ENCODE results near the gene OPN1SW.

GRCh38 chr7:128757203-128757602 is 18.4 kb downstream of the OPN1SW start:
- TF ChIP-seq EZH2 (IDR thresholded peaks at IDR 0.05; ENCODE audit: borderline replicate concordance, low read length) (no peak), CTCF (IDR thresholded peaks at IDR 0.05; ENCODE audit: low read length) (no peak)

Measured in OCI-LY1 (cell line).